Measurements from ENCODE around the gene ZNF557. TPM values are rescaled to one million over a fixed set of nuclear protein-coding genes. Genes with fewer than 3 reads are reported as not detected.

Gene ZNF557
- total RNA-seq, 1 donor from 2014 or later, result 8.2 TPM

DNA sequence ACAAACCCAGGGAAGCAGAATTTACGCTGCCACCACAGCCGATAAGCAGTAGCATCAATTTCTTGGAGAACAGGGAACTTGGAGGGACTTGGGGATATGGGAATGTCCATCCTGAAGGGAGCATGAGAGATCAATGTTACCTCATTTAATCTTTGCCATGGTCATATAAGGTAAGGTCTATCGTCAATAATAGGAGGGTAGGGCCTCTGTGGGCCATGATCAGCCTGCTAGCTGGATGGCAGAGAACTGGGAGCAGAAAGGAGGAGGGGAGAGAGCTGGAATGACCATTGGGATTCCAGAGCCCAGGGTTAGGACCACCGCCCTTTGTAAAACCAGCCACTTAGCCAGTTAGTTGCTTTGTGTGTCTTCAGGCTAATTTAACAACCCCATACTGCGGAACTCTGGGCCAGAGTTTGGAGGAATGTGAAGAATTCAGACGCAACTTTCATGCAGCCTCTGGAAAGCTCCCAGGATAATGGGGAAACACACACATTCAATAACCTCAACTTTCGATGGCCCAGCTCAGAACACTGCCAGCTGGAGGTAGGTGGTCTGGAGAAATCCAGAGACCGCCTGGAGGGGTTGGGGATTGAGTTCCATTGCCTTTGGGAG lies 40.3 kb downstream of the ZNF557 start:
- no peak overlapping the region for H3K27ac Mint-ChIP-seq (ENCODE audit: unreplicated experiment)
- TF ChIP-seq, protein P1, sequence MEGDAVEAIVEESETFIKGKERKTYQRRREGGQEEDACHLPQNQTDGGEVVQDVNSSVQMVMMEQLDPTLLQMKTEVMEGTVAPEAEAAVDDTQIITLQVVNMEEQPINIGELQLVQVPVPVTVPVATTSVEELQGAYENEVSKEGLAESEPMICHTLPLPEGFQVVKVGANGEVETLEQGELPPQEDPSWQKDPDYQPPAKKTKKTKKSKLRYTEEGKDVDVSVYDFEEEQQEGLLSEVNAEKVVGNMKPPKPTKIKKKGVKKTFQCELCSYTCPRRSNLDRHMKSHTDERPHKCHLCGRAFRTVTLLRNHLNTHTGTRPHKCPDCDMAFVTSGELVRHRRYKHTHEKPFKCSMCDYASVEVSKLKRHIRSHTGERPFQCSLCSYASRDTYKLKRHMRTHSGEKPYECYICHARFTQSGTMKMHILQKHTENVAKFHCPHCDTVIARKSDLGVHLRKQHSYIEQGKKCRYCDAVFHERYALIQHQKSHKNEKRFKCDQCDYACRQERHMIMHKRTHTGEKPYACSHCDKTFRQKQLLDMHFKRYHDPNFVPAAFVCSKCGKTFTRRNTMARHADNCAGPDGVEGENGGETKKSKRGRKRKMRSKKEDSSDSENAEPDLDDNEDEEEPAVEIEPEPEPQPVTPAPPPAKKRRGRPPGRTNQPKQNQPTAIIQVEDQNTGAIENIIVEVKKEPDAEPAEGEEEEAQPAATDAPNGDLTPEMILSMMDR (IDR thresholded peaks at IDR 0.05), result no peak
- H3K4me3 Mint-ChIP-seq (ENCODE audit: unreplicated experiment), result no peak overlapping the region
- H3K36me3 Mint-ChIP-seq (ENCODE audit: low read depth), result peaks cover 3% of the 10 kb centered on the region
- no peaks in the 10 kb centered on the region for H3K27me3 Mint-ChIP-seq (ENCODE audit: low read depth)
- DNase-seq (ENCODE audit: low spot score), result no peak
- peaks cover 7% of the 10 kb centered on the region for H3K9me3 Mint-ChIP-seq (ENCODE audit: low read depth)
- H3K4me1 Mint-ChIP-seq (ENCODE audit: low read depth), result peaks cover 6% of the 10 kb centered on the region

DNA sequence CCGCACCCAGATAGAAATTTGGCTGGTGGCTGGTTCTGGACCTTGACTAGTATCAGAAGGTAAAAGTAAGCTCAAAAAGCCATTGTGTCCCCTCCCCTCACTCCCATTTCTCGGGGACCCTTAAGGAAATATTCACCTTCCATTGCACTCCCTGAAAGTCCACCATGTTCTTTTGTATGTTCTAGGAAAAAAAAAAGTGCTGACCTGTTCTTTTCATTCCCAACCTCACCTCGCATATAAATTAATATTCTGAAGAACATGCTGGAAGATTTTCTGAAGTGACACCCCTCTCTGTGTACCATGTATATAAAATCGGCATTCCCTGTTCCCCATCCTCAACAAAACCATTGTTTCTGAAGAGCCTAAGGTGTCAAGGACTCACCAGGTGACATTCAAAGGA lies 43.2 kb downstream of the ZNF557 start:
- H3K4me1 Mint-ChIP-seq (ENCODE audit: low read depth), result peaks cover 6% of the 10 kb centered on the region
- no peaks in the 10 kb centered on the region for H3K27me3 Mint-ChIP-seq (ENCODE audit: low read depth)
- H3K9me3 Mint-ChIP-seq (ENCODE audit: low read depth), result peaks cover 7% of the 10 kb centered on the region
- TF ChIP-seq, protein P1 (IDR thresholded peaks at IDR 0.05), result no peak
- no peak overlapping the region for H3K27ac Mint-ChIP-seq (ENCODE audit: unreplicated experiment)
- peaks cover 10% of the 10 kb centered on the region for H3K36me3 Mint-ChIP-seq (ENCODE audit: low read depth)
- H3K4me3 Mint-ChIP-seq (ENCODE audit: unreplicated experiment), result no peak overlapping the region
- no peak for DNase-seq (ENCODE audit: low spot score)

DNA sequence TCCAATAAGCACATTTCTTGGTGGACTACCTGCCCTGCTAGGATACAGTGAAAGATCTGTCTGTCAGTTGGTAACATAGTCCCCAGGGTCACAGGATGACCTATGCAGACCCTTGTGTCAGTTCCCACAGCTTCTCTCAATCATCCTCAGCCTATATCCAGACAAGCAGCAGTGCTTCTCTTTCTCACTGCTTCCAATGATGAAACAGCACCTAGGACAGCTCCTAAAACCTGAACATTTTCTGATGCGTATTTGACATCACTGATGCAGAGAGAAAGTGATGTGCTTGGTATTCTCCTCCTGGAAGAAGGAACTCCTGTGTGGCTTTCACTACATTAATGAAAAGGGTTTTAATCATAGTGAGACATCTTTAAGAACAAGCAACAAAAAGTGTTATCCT lies 43.7 kb downstream of the ZNF557 start:
- Mint-ChIP-seq H3K27ac (ENCODE audit: unreplicated experiment) (no peak overlapping the region), H3K9me3 (ENCODE audit: low read depth) (peaks cover 7% of the 10 kb centered on the region), H3K27me3 (ENCODE audit: low read depth) (no peaks in the 10 kb centered on the region), H3K4me1 (ENCODE audit: low read depth) (peaks cover 6% of the 10 kb centered on the region), H3K4me3 (ENCODE audit: unreplicated experiment) (no peak overlapping the region), H3K36me3 (ENCODE audit: low read depth) (peaks cover 10% of the 10 kb centered on the region)
- TF ChIP-seq, protein P1 (IDR thresholded peaks at IDR 0.05), result no peak
- DNase-seq (ENCODE audit: low spot score), result no peak

DNA sequence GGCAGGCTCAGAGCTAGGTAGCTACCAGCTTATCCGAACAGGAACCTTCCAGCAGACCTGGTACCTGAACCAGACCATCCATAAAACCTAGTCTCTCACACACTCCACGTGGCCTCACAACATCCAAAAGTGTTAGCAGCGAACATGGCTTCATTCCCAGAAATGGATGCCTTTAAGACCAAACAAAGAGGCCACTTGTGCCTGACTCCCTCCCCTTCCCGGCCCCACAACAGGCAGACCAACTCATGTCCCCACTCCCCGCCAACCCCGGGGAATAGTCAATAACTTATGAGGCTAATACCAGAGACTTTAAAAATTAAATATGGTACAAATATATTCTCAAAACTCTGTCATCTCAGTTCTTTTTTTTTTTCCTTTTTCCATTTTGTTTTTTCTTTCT lies 46.2 kb downstream of the ZNF557 start:
- H3K27me3 Mint-ChIP-seq (ENCODE audit: low read depth), result no peaks in the 10 kb centered on the region
- H3K36me3 Mint-ChIP-seq (ENCODE audit: low read depth), result peaks cover 25% of the 10 kb centered on the region
- no peaks in the 10 kb centered on the region for H3K4me1 Mint-ChIP-seq (ENCODE audit: low read depth)
- DNase-seq (ENCODE audit: low spot score), result no peak
- TF ChIP-seq, protein P1 (IDR thresholded peaks at IDR 0.05), result no peak
- H3K9me3 Mint-ChIP-seq (ENCODE audit: low read depth), result peaks cover 7% of the 10 kb centered on the region
- no peak overlapping the region for H3K27ac Mint-ChIP-seq (ENCODE audit: unreplicated experiment)
- no peak overlapping the region for H3K4me3 Mint-ChIP-seq (ENCODE audit: unreplicated experiment)

DNA sequence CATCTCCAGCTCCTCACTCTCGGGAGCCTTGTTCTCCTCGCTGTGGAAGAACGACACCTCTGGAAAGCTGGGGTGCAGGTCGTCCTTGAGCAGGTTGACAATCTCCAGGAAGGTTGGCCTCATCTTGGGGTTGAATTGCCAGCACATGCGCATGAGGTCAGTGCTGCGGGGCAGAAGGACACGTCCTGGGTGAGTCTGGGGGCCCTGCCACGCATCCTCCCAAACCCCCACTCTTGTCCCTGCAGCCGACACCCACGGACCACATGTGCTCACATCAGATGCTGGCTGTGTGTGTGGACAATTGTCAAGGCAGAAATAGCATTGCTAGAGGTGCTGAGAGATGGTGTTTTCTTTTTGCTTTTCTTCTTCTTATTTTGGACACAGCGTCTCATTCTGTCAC lies 47.7 kb downstream of the ZNF557 start:
- Mint-ChIP-seq H3K4me1 (ENCODE audit: low read depth) (no peaks in the 10 kb centered on the region), H3K27ac (ENCODE audit: unreplicated experiment) (no peak overlapping the region), H3K36me3 (ENCODE audit: low read depth) (peaks cover 29% of the 10 kb centered on the region), H3K27me3 (ENCODE audit: low read depth) (no peaks in the 10 kb centered on the region), H3K9me3 (ENCODE audit: low read depth) (peaks cover 7% of the 10 kb centered on the region), H3K4me3 (ENCODE audit: unreplicated experiment) (no peak overlapping the region)
- no peak for DNase-seq (ENCODE audit: low spot score)
- TF ChIP-seq, protein P1 (IDR thresholded peaks at IDR 0.05), result no peak

All from chondrocyte (in vitro differentiated cells).